Activated naive CD4-positive, alpha-beta T cell treated with Interleukin-2 at 50 U/mL for 16 hours (primary cell): Measurements from ENCODE around the gene NFIB.

Source experiments
- DNase-seq: peaks from one replicate; pipeline ENCODE4 v3.0.0-alpha.2; 2020

The NFIB gene

GRCh38 chr9:14209399-14210345, 104.3 kb downstream of the NFIB start:
- DNase-seq: no peak

- DNase-seq: no peak
Measured at GRCh38 chr9:14207352-14207995, 106.5 kb downstream of the NFIB start.

- DNase-seq: no peak
Measured at GRCh38 chr9:14205463-14205862, 108.5 kb downstream of the NFIB start.

- no peak for DNase-seq
Measured at GRCh38 chr9:14203356-14204056, 110.4 kb downstream of the NFIB start.

- DNase-seq: no peak
Measured at GRCh38 chr9:14198841-14199455, 115.0 kb downstream of the NFIB start.

GRCh38 chr9:14198047-14198840, 115.7 kb downstream of the NFIB start:
- no peak for DNase-seq

- no peak for DNase-seq
Measured at GRCh38 chr9:14197325-14197858, 116.5 kb downstream of the NFIB start.

- DNase-seq: no peak
Measured at GRCh38 chr9:14193328-14193990, 120.5 kb downstream of the NFIB start.

GRCh38 chr9:14192556-14192955, 121.4 kb downstream of the NFIB start:
- DNase-seq: no peak

GRCh38 chr9:14191512-14191911, 122.4 kb downstream of the NFIB start:
- DNase-seq: no peak

GRCh38 chr9:14190240-14190639, 123.7 kb downstream of the NFIB start:
- no peak for DNase-seq

- no peak for DNase-seq
Measured at GRCh38 chr9:14189578-14189977, 124.4 kb downstream of the NFIB start.

- no peak for DNase-seq
Measured at GRCh38 chr9:14189146-14189545, 124.8 kb downstream of the NFIB start.

- DNase-seq: no peak
Measured at GRCh38 chr9:14188538-14188937, 125.4 kb downstream of the NFIB start.

GRCh38 chr9:14188011-14188410, 125.9 kb downstream of the NFIB start:
- DNase-seq: no peak

GRCh38 chr9:14186096-14186495, 127.8 kb downstream of the NFIB start:
- DNase-seq: no peak

- DNase-seq: no peak
Measured at GRCh38 chr9:14185016-14185415, 128.9 kb downstream of the NFIB start.

- no peak for DNase-seq
Measured at GRCh38 chr9:14183001-14183400, 130.9 kb downstream of the NFIB start.

- no peak for DNase-seq
Measured at GRCh38 chr9:14180960-14181537, 132.9 kb downstream of the NFIB start.

GRCh38 chr9:14180093-14180959, 133.6 kb downstream of the NFIB start:
- DNase-seq: no peak
